HG03025 (cell line): Measurements from ENCODE around the gene GABRG3.

Source experiments
- ATAC-seq: cut with Tn5 transposase; IDR thresholded peaks from one replicate; pipeline ENCODE4 v1.9.1; 2021; ENCODE audit warnings: mild to moderate bottlenecking, moderate library complexity; ENCODE audit not compliant: unreplicated experiment, low FRiP score

Gene GABRG3

DNA sequence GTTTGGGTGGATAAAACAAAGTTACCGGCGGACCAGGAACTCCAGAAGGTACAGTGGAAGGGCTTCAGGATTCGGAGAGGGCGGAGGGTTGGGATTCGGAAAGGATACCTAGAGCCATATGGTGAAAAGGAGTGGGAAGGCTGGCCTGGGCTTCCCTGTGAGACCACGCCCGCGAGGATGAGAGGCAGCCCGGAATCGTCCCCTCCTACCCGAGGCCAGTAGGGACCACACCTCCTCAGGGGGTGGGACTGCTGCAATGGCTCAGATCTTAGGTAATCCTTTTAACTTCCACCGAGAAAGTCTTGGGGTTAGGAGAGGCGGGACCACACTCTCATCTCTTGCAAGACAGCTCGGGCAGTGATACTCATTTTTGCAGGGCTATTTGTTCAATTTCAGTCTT lies 616.8 kb downstream of the GABRG3 start:
- ATAC-seq: no peak

DNA sequence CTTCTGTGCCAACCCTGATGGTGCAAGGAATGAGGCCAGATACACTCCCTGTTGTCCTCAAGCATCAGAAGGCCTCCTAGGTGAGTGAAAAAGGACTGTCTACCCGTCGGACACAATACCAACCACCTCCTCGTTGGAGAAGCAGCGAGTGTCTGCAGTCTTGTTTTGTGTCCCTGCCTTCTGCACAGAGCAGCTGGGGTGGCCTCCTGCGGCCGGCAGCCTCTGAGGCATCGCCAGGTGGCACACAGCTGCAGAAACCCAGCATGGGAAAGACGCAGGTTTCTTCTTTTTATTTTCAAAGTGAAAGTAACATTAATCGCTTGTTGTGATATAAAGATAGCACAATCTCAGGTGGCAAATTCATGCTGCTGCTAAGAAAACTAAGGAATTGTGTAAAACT lies 618.3 kb downstream of the GABRG3 start:
- no peak for ATAC-seq

DNA sequence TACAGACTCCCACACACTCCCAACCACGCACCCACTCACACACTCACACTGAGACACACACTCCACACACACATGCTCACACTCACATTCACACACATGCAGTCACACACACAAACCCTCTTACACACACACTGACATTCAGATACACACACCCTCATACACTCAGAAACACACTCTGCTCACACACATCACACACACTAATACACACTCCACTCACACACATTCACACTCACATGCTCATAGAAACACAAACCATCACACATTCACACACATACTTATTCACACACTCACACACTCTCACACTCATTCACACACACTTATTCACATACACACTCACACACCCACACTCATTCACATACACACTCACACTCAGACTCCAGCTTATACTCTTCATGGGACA lies 618.8 kb downstream of the GABRG3 start:
- ATAC-seq: no peak
